NCI-H748 (cell line): Measurements from ENCODE around the gene OTOF.
"Not testable (repeated sequence)": the region's sequence is repeated elsewhere in the genome, so short reads cannot be mapped to it uniquely, and the experiment has no call there.

ENCODE experiments used
- DNase-seq: peaks from one replicate; lab custom pipeline; 2025; ENCODE audit not compliant: unreplicated experiment; lab: John Stamatoyannopoulos, UW

Gene OTOF

DNA sequence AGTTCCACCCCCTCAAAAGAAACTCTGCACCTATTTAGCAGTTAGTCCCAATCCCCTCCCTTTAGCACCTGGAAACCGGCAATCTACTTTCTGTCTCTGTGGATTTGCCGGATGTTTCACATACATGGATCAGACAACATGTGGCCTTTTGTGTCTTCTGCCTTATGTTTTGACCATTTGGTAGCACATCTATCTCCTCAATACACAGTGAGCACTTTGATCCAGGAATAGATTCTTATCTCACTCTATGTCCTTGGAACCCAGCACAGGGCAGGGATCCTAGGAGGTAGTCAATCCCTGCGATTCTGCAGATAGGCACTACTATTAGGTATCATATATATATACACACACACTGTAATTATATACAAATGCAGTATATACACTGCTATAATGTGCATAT lies 3.8 kb upstream of the OTOF start:
- no peak for DNase-seq

DNA sequence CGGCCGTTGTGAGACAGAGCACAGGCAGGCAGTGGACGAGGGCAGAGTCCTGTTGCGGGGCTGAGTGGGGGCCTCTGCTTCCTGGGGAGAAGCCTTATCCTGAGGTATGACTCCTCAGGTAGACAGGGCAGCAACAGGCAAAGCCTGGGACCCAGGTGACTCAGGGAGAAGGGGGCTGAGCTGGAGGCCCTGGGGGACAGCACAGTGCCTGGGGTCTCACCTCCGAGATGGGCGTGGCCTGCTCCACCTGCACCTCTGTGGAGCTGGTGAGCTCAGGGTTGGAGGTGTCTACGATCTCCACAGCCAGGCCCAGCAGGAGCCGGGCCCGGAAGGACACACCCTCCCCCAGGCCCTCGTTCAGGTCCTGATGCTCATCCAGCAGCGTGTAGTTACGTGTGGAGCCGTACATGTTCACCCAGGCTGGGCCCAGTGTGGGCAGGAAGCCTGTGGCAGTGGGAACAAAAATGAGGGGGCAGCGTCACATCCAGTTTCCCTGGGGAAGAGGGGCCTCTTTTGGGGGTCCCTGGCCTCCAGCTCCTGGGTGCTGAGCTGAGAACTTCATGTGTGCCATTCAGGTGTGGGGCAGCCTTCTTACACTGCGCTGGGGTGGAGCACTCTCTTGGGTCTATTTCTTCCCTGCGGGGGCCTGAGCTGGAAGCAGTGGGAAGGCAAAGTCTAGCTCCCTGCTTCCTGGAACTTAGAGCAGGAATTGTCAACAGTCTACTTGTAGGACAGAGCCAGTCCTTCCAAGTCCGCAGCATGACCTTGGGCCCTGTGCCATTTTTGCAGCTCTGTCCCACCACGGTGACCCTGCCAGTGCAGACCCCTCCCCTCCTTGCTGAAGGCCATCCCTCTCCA lies 2.9 kb upstream of the OTOF start:
- no peak for DNase-seq

DNA sequence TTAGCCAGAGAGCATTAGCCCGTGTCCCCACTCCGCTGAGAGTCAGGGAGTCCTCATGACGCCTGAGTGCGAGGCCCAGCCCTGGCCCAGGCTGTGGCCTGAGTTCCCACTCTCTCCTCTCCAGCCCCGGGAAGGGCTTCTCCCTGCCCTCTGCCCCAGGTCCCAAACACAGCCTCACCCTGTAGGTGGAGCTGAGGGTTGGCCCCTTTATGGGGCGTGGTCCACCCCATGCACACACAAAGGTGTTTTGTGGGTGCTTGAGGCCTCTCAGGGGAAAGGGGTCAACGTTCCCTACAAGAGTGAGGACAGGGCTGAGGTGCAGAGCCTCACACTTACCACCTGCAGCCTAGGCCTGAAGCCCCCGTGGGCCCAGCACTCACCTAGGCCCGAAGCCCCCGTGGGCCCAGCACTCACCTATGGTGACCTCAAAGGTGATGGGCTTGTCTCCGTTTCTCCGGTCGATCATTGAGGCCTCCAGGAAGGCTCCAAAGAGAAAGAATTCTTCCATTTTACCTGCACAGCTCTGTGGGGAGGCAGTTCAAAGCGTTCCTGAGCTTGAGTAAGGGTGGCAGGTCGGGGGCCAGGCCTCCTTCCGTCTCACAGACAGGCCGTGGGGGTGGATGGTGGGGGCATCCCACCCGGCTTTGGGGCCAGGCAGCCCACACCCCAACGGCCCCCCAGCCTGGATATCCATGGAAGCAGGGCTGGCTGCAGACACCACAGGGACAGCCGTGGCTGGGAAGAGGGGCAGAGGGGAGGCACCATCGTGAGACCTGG lies 2.1 kb upstream of the OTOF start:
- DNase-seq = no peak

DNA sequence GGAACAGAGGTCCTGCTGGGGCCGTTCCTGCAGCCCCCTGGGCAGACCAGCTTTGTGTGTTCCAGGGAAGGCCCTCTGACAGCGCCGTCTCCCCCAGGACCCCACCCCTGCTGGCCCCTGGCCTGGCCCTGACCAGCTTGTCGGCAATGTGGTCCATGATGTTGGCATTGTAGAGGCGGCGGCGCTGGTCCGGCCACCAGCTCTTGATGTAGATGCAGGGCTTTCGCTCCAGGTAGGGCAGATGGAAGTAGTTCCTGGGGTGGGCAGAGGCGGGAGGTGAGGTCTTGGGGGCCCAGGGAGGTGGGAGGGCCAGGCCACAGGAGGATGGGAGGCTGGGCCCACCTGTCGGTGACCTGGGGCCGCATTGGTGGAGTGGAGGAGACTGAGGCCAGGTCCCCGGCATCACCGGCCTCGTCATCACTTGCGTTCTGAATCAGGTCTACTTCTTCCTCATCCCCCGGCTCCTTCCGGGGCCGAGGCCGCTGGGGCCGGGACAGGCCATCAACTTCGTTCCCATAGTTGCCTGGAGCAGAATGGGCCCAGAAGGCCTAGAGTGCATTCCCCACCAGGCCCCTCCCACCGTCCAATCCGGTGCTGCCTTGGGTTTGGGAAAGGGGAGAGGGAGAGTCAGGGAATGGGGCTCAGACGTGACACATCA lies 1.3 kb upstream of the OTOF start:
- DNase-seq = no peak

DNA sequence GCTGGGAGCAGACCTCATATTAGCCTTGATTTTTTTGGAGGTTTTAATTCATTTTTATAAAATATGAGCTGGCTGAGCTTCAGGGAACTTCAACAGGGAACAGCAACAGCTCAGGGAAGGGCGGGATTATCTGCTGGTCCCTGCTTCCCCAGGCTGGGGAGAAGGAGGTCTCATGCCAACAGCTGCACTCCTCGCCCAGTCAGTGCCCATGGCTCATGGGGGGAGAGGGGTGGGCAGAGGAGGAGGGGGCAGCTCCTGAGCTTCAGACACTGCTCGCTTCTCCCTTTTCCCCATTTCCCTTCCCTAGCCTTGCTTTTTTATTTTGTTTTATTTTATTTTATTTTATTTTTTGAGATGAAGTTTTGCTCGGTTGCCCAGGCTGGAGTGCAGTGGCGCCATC lies 442 bp upstream of the OTOF start:
- no peak for DNase-seq

DNA sequence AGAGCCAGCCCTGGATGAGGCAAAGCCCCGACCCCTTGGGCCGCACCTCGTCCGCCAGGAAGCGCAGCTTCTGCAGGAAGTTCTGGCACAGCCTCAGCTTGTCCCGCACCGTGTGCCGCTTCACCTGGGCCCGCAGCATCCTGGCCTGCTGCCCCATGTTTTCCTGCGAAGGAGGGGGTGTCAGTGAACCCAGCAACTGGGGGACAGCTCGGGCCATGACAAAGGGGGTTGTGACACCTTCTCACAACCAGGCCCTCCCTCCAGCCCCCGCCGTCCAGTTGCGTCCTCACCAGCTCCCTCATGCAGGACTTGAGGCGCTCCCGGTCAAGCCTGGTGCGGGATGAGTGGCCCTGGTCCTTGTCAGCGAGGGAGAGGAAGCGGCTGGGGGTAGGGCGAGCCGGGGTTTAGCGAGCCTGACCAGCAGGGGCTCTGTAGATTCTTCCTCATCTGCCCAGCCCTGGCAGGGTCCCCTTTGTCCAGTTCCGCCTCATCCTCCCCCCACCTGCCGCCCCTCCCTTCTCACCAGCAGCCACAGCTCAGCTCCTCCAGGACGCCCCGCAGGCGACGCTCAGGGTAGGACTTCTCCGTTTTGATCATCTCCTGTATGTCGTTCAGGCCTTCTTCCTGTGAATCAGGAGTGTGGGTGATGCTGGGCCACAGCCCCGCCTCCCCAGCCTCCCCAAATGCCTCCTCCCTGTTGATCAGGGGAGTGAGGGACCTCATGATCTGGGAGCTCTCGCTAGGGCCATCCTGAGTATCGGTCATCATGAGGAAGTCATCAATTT lies 606 bp downstream of the OTOF start:
- no peak for DNase-seq

DNA sequence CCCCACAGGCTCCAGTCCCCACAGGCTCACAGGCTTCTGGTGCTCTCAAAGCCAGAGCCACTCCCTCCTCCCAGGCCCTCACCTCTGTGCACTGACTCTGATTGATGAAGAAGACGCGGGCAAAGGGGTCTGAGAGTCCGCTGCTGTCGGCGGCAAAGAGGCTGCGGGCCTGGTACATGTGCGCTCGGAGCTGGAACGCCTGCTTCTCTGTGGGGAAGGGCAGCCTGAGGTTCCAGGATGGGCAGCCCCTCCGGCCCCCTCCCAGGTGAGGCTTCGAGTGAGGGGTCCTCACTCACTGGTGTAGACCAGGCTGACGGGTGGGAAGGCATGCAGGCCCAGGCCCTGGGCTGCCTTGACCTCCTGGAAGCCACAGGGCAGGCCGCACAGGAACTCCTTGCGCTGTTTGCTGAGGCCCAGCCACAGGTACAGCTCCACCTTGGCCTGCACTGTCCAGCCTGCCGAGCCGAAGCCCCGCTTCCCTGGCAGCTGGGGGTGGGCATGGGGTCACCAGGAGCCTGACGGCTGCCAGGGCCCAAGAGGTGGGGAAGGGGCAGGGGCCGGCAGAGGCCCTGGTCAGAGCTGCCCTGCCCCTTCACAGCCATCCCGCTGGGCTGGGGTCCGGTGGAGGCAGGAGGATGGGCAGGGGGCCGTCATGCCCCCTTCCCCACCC lies 2.0 kb downstream of the OTOF start:
- DNase-seq = no peak

DNA sequence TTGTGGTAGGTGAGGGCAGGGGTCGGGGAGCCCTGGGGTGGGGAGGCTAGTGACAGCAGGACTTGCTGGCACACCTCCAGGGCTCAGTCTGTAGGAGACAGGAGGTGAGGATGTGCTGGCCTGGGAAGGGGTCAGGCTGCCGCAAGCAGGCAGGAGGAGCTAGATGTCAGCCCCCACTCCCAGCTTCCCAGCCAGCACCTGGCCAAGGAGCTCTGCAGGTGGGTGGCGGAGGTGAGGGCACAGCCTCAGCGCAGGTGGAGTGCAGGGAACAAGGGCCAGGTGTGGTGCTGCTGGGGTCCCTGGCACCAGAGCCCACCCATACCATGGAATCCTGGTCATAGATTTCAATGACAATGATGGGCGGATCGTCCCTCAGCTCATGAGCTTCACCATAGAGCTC lies 2.9 kb downstream of the OTOF start:
- no peak for DNase-seq

DNA sequence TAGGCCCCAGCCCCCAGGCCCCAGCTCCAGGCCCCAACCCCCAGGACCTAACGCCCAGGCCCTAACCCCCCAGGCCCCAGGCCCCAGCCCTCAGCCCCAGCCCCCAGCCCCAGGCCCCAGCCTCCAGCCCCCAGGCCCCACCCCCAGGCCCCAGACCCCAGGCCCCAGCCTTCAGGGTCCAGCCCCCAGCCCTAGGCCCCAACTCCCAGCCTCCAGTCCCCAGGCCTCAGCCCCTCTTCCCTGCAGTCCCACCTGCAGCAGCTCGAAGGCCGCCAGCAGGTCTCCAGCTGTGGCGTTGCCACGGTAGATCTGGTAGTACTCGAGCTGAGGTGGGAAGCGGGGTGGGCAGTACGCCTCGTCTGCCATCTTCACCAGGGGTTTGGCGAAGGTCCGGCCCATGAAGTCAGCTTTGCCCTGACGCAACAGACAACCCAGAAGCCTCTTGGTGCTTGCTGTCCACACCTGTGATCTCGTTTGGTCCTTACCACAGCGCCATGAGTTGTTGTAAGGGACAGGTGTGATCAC lies 3.6 kb downstream of the OTOF start:
- no peak for DNase-seq

DNA sequence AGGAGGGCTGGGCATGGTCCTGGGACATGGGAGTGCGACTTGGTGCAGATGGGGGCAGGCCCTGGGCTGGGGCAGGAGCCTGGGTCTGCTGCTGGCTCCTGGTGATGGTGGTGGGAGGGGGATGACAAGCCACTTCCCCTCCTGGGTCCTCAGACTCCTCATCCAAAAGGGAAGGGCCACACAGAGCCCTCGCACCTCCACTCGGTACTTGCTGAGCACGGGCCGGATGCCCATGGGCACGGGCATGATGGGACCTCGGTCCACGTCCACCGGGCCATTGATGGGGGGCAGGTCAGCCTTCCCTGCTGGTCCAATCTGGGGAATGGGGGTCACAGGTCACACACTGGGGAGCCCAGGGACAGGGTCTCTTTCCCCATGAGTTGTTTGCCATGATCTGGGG lies 4.1 kb downstream of the OTOF start:
- DNase-seq = no peak

DNA sequence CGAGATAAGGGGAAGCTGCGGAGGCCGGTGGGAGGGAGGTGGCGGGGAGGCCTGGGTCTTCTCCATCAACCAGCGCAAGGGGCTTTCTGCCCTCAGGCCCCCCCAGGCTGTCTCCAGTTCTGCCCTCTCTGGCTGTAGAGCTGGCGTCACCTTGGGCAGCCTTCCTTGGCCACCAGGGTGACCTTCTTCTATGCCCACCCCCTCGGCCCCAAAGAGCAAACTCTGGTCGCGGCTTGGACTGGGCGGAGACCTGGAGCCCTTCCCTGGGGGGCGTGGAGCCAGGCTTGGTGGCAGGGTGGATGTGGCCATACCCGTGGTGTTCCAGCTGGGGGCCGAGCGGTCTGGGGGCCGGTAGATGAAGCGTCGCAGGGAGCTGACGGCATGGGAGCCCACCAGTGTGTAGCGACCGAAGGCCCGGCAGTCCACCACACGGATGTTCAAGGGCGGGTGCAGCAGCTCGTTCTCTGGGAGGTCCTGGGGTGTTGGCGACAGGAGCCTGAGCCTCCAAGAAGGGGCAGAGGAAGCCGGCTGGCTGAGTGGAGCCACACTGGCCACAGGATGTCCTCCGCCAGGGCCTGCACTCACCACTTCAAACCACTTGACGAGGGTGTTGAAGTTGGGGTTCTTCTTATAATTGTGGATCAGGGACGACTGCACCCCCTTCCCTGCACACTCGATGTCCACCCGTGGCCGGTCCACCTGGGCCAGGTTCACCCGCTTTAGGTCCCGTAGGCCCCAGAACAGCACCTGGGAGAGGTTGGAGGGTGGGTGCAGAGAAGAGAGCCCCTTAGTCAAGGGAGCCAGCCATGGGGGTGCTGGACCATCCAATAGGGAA lies 4.9 kb downstream of the OTOF start:
- no peak for DNase-seq

DNA sequence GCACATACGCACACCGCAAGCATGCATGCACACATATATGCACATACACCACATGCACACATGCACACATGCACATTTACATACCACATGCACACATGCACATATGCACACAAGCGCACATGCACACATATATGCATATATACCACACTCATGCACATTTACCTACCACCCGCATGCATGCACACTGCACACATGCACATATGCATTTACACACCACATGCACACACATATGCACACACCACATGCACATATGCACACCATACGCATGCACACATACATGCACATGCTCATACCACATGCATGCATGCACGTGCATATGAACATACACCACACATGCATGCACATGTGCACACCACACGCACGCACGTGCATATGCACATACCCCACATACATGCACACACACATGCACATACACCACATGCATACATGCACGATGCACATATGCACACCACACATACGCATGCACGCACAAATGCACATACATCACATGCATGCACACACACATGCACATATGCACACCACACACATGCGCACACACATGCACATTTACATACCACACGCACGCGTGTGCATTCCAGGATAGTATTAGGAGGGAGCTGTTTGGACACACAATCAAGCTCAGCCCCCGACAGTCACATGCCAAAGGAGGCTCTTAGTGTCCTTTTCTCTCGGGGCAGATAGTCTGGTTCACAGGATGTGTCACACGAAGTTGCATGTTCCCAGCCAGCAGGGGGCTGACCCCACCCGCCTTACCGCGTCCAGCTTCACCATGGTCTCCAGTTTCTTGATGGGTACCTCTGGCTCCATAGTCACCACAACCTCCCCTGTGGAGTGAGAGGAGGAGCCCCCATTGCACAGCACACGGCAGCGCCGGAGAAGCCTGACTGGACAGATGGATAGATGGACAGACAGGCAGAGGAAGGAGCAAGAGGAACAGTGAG lies 5.9 kb downstream of the OTOF start:
- DNase-seq = no peak

DNA sequence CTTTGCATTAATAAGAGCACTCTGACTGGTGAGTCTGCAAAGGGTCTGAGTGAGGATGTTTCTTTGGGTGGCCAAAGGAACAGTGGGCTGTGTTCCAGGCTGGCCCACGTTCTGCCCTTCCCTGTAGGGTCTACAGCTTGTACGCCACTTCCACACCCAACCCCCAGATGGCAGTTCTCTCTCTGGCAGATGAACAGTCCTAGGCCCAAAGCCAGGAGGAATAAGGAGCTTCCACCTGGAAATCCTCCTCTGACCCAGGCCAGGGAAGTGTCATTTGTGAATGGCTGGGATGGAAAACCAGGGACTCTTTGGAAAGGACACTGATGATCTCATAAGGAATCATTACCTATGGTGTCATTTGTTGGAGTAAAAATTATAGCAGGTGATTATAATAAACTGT lies 6.6 kb downstream of the OTOF start:
- peak; percentile 15 for DNase-seq

DNA sequence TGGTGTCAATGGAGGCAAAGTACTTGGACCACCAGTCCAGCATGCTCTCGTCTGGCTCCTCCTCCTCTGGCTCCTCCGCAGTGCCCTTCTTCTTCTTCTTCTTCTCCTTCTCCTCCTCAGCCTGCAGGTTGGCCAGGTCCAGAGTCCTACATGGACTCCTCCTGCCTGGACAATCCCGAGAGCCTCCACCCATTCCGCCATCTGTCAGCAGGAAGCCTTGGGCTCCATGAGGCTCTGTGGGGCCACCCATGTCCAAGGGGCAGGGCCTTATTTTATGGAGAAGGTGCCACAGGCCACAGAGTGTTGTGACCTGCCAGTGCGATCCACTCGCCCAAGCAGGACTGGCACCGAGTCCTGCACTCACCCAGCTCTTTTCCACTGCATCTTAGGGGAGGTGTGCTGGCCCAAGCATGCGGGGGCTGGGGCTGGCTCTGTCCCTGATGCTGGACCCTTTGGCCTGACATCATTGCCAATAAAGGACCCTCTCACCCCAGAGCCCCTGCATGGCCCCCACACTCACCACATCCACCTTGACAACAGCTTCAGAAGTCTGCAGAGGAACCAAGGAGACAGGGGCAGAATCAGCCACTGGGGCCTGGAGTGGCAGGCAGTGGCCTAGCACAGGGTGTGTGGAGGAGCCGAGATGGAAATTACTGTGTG lies 7.2 kb downstream of the OTOF start:
- DNase-seq = no peak

DNA sequence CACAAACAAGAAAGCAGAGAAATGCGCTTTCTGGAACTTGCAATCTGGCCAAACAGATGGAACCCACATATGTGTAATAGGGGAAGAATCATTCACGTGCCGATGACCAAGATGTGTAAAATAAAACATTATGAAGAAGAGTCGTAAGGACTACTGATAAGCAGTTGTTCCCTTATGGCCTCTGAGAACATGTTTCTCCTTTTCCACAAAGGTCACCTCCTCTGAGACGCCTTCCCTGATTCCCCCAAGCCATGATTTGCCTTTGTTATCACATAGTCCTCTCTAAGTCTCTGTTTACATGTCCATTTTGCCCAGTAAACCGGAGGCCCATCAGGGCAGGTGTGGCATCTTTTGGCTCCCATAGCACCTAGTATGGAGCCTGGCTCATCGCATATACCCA lies 8.0 kb downstream of the OTOF start:
- DNase-seq = no peak

DNA sequence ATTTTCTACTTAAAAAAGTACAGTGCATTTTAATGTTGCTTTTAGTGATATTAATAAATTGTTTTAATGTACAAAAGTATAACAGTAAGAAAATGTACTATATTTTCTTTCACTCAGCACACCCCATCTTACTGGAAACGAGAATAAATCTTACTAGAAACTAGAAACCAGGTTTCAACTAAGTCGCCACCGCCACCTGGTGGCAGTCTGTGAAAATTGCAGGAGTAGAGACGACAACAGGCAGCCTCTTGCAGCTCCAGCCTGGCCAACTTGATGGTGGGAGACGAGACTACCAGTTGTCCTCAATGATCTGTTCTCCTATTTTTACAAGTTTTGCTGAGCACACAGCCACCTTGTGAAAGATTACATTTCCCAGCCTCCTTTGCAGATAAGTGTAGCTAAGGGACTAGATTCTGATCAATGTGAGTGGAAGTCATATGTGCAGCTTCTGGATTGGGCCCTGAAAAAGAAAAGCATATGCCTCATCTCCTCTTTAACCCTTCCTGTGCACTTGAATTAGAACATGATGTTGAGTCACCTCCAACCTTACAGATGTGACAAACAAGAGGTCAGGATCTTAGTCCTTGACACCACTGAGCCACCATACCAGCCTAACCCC lies 8.7 kb downstream of the OTOF start:
- DNase-seq = peak; percentile 72

DNA sequence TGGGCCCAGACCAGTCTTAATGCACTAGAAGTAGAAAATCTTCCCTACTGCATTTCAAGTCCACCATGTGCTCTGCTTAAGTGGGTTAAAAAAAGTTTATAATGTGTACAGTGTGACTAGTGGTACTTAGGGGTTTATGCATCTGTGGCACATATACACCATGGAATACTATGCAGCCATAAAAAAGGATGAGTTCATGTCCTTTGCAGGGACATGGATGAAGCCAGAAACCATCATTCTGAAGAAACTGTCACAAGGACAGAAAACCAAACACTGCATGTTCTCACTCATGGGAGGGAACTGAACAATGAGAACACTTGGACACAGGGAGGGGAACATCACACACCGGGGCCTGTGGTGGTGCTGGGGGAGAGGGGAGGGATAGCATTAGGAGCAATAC lies 9.4 kb downstream of the OTOF start:
- not testable (repeated sequence) for DNase-seq
